H1 (cell line): ENCODE results near the gene PRICKLE2. TPM values are rescaled to one million over a fixed set of nuclear protein-coding genes. Genes with fewer than 3 reads are reported as not detected.

ENCODE experiments used
- CTCF ChIA-PET: fragments of 300-600 bp; sonication (Branson Sonifier 250); formaldehyde crosslinking; loops from one replicate; lab custom pipeline; 2021; ENCODE audit not compliant: partially characterized antibody; lab: Charles Lee
- POLR2A ChIA-PET: fragments of 300-600 bp; sonication (Branson Sonifier 250); formaldehyde crosslinking; loops from one replicate; lab custom pipeline; 2021; ENCODE audit warnings: inconsistent platforms; ENCODE audit not compliant: partially characterized antibody; lab: Charles Lee
- DNase-seq, 2 experiments: peaks; one replicate each; pipeline versions ENCODE4 v3.0.0 to v3.0.0-alpha.2; 2010 to 2022; ENCODE audit warnings: low spot score in 2 of 2, low read depth in 1 of 2, mixed read lengths in 1 of 2
- FAIRE-seq: peaks from 2 replicates; lab custom pipeline; 2011; peaks lifted over from hg19 to GRCh38; lab: Jason Lieb, UNC
- H2AFZ ChIP-seq: 2 replicates; pipeline ENCODE4 v1.8.1; 2012; ENCODE audit warnings: low read length, inconsistent platforms
- H2AK5ac ChIP-seq: 2 replicates; pipeline ENCODE4 v1.6.1; 2013; ENCODE audit warnings: low read depth, low read length
- H2BK120ac ChIP-seq: replicated peaks from 2 replicates; pipeline ENCODE3; 2013; ENCODE audit warnings: low read depth, low read length, inconsistent platforms
- H2BK12ac ChIP-seq: 2 replicates; pipeline ENCODE4 v1.6.1; 2013; ENCODE audit warnings: low read depth, low read length
- H2BK15ac ChIP-seq: 2 replicates; pipeline ENCODE4 v1.6.1; 2013; ENCODE audit warnings: low read length
- H2BK20ac ChIP-seq: 2 replicates; pipeline ENCODE4 v1.6.1; 2013; ENCODE audit warnings: low read length
- H2BK5ac ChIP-seq: 2 replicates; pipeline ENCODE4 v1.6.1; 2013; ENCODE audit warnings: low read depth, low read length
- H3K14ac ChIP-seq: 2 replicates; pipeline ENCODE4 v1.6.1; 2013; ENCODE audit warnings: inconsistent platforms; ENCODE audit not compliant: insufficient read length
- H3K18ac ChIP-seq: 2 replicates; pipeline ENCODE4 v1.6.1; 2013; ENCODE audit warnings: low read length; ENCODE audit errors: extremely low read depth
- H3K23ac ChIP-seq: 2 replicates; pipeline ENCODE4 v1.6.1; 2013; ENCODE audit warnings: inconsistent platforms; ENCODE audit not compliant: insufficient read length
- H3K23me2 ChIP-seq: 2 replicates; pipeline ENCODE4 v1.6.1; 2013; ENCODE audit warnings: low read depth, low read length
- H3K27ac ChIP-seq: 2 replicates; pipeline ENCODE4 v1.6.1; 2011; ENCODE audit warnings: low read depth, low read length, inconsistent platforms
- H3K27me3 ChIP-seq, 4 experiments: replicated peaks in 1 of 4; 1 replicate in 1 of 4; 2 replicates in 3 of 4; pipeline versions ENCODE4 v1.6.1 to v1.8.1; 2011 to 2013; ENCODE audit warnings: low read length in 3 of 4, mild to moderate bottlenecking in 3 of 4, inconsistent platforms in 2 of 4, mixed read lengths in 2 of 4, moderate library complexity in 1 of 4; ENCODE audit not compliant: control insufficient read depth in 3 of 4, insufficient read depth in 3 of 4; ENCODE audit errors: extremely low read depth in 1 of 4
- H3K36me3 ChIP-seq, 4 experiments: 2 replicates each; pipeline versions ENCODE4 v1.6.1 to v1.8.1; 2011 to 2013; ENCODE audit warnings: mild to moderate bottlenecking in 4 of 4, low read length in 3 of 4, moderate library complexity in 2 of 4, control low read depth in 1 of 4, inconsistent platforms in 1 of 4; ENCODE audit not compliant: insufficient read depth in 4 of 4, control insufficient read depth in 2 of 4
- H3K4ac ChIP-seq: replicated peaks from 2 replicates; pipeline ENCODE3; 2013; ENCODE audit warnings: low read length, low read depth, mixed read lengths, inconsistent platforms; ENCODE audit not compliant: insufficient read length
- H3K4me1 ChIP-seq, 4 experiments: replicated peaks in 1 of 4; 1 replicate in 1 of 4; 2 replicates in 3 of 4; pipeline versions ENCODE4 v1.6.1 to v1.8.1; 2011 to 2013; ENCODE audit warnings: low read length in 3 of 4, inconsistent platforms in 2 of 4, mixed read lengths in 1 of 4; ENCODE audit not compliant: insufficient read depth in 4 of 4, control insufficient read depth in 3 of 4
- H3K4me2 ChIP-seq, 2 experiments: 2 replicates each; pipeline versions ENCODE4 v1.6.1 to v1.8.1; 2011 to 2013; ENCODE audit warnings: low read depth in 2 of 2, low read length in 2 of 2, control low read depth in 1 of 2, inconsistent platforms in 1 of 2, mild to moderate bottlenecking in 1 of 2; ENCODE audit not compliant: insufficient read depth in 1 of 2
- H3K4me3 ChIP-seq, 4 experiments: fragments of 200-600, 300-600 bp in 1 of 4; sonication (generic), shearing (Covaris generic), sonication (Bioruptor Twin) in 1 of 4; 2 replicates each; pipeline versions ENCODE4 v1.5.1 to v1.8.1; 2011 to 2016; ENCODE audit warnings: low read length in 4 of 4, low read depth in 3 of 4, control low read depth in 2 of 4, inconsistent platforms in 2 of 4, mild to moderate bottlenecking in 2 of 4, mixed read lengths in 1 of 4, moderate library complexity in 1 of 4; ENCODE audit not compliant: insufficient read depth in 2 of 4; ENCODE audit errors: extremely low read depth in 1 of 4
- H3K56ac ChIP-seq: replicated peaks from 2 replicates; pipeline ENCODE3; 2013; ENCODE audit warnings: low read depth, mild to moderate bottlenecking, mixed read lengths, low read length, inconsistent platforms; ENCODE audit not compliant: insufficient read length
- H3K79me1 ChIP-seq: 2 replicates; pipeline ENCODE4 v1.6.1; 2013; ENCODE audit warnings: low read depth, low read length, control low read depth
- H3K79me2 ChIP-seq, 2 experiments: 2 replicates each; pipeline versions ENCODE4 v1.6.1 to v1.8.1; 2012 to 2013; ENCODE audit warnings: low read length in 2 of 2, mild to moderate bottlenecking in 2 of 2, inconsistent platforms in 1 of 2; ENCODE audit not compliant: insufficient read depth in 2 of 2, control insufficient read depth in 1 of 2
- H3K9ac ChIP-seq, 4 experiments: replicated peaks in 1 of 4; 1 replicate in 1 of 4; 2 replicates in 3 of 4; pipeline versions ENCODE4 v1.6.1 to v1.8.1; 2011 to 2013; ENCODE audit warnings: low read depth in 3 of 4, low read length in 3 of 4, control low read depth in 2 of 4, mild to moderate bottlenecking in 2 of 4, moderate library complexity in 2 of 4, inconsistent platforms in 1 of 4; ENCODE audit errors: extremely low read depth in 1 of 4
- H3K9me3 ChIP-seq, 2 experiments: 2 replicates each; pipeline versions ENCODE4 v1.6.1 to v1.8.1; 2012 to 2013; ENCODE audit warnings: mild to moderate bottlenecking in 2 of 2, moderate library complexity in 2 of 2, control low read depth in 1 of 2, inconsistent platforms in 1 of 2, low read depth in 1 of 2, low read length in 1 of 2, mixed read lengths in 1 of 2; ENCODE audit not compliant: insufficient read depth in 2 of 2
- H4K20me1 ChIP-seq, 2 experiments: replicated peaks in 1 of 2; 2 replicates each; pipeline versions ENCODE3 to v1.8.1; 2011 to 2013; ENCODE audit warnings: inconsistent platforms in 2 of 2, low read length in 2 of 2, mild to moderate bottlenecking in 1 of 2; ENCODE audit not compliant: insufficient read depth in 2 of 2, control insufficient read depth in 1 of 2
- H4K5ac ChIP-seq: 2 replicates; pipeline ENCODE4 v1.6.1; 2013; ENCODE audit warnings: low read length, low read depth, mixed read lengths, inconsistent platforms; ENCODE audit not compliant: insufficient read length
- H4K8ac ChIP-seq: 2 replicates; pipeline ENCODE4 v1.8.0; 2013; ENCODE audit warnings: mild to moderate bottlenecking, moderate library complexity, low read length, inconsistent platforms; ENCODE audit not compliant: insufficient read depth; ENCODE audit errors: extremely low read depth
- H4K91ac ChIP-seq: replicated peaks from 2 replicates; pipeline ENCODE3; 2013; ENCODE audit warnings: low read length, mixed read lengths, inconsistent platforms; ENCODE audit not compliant: insufficient read length
- CEBPB ChIP-seq: IDR thresholded peaks from 2 replicates; pipeline ENCODE4 v1.6.1; 2012; ENCODE audit warnings: low read depth, low read length
- FOSL1 ChIP-seq: IDR thresholded peaks from 2 replicates; pipeline ENCODE4 v1.6.1; 2011; ENCODE audit warnings: mild to moderate bottlenecking, low read depth, low read length, moderate library complexity; ENCODE audit not compliant: insufficient read depth
- GABPA ChIP-seq: IDR thresholded peaks from 2 replicates; pipeline ENCODE4 v1.6.1; 2011; ENCODE audit warnings: mild to moderate bottlenecking, low read length, moderate library complexity, borderline replicate concordance; ENCODE audit not compliant: insufficient read depth
- KDM1A ChIP-seq: fragments of 200-600, 300-600 bp; sonication (generic); IDR thresholded peaks from 2 replicates; pipeline ENCODE4 v1.7.1; 2016; ENCODE audit warnings: mild to moderate bottlenecking, low read length, borderline replicate concordance
- MAFK ChIP-seq: IDR thresholded peaks from 2 replicates; pipeline ENCODE4 v1.6.1; 2012; ENCODE audit warnings: low read depth, mild to moderate bottlenecking, improper control_type of control experiment, low read length
- PHF8 ChIP-seq: fragments of 200-600 bp; sonication (generic); conservative IDR thresholded peaks from 2 replicates; pipeline ENCODE4 v1.7.1; 2012; ENCODE audit warnings: low read depth, mild to moderate bottlenecking, inconsistent platforms, low read length, moderate library complexity
- POLR2AphosphoS5 ChIP-seq: IDR thresholded peaks from 2 replicates; pipeline ENCODE4 v1.6.1; 2011; ENCODE audit warnings: low read depth, low read length
- RAD21 ChIP-seq, 2 experiments: IDR thresholded peaks in 1 of 2; conservative IDR thresholded peaks in 1 of 2; 2 replicates each; pipeline ENCODE4 v1.6.1; 2011; ENCODE audit warnings: low read depth in 2 of 2, low read length in 2 of 2, improper control_type of control experiment in 1 of 2, inconsistent platforms in 1 of 2, mild to moderate bottlenecking in 1 of 2, moderate library complexity in 1 of 2
- RNF2 ChIP-seq: fragments of 200-900, 300-1000 bp; sonication (generic); IDR thresholded peaks from 2 replicates; pipeline ENCODE4 v1.7.1; 2016; ENCODE audit warnings: borderline replicate concordance, low read depth, mild to moderate bottlenecking, antibody characterized with exemption, low read length; ENCODE audit not compliant: poor library complexity, severe bottlenecking; ENCODE audit errors: missing control alignments
- RXRA ChIP-seq: IDR thresholded peaks from 2 replicates; pipeline ENCODE4 v1.6.1; 2011; ENCODE audit warnings: low read depth, mild to moderate bottlenecking, low read length, moderate library complexity; ENCODE audit not compliant: insufficient read depth
- SRF ChIP-seq: IDR thresholded peaks from 2 replicates; pipeline ENCODE4 v1.6.1; 2011; ENCODE audit warnings: mild to moderate bottlenecking, low read depth, low read length, moderate library complexity
- TCF12 ChIP-seq: IDR thresholded peaks from 2 replicates; pipeline ENCODE4 v1.6.1; 2011; ENCODE audit warnings: low read depth, mild to moderate bottlenecking, low read length
- YY1 ChIP-seq: IDR thresholded peaks from 2 replicates; pipeline ENCODE4 v1.6.1; 2011; ENCODE audit warnings: low read depth, mild to moderate bottlenecking, low read length
- ZNF274 ChIP-seq: IDR thresholded peaks from 2 replicates; pipeline ENCODE4 v1.7.0; 2012; ENCODE audit warnings: low read length, borderline replicate concordance; ENCODE audit errors: extremely low read depth
- WGBS, 2 experiments: shearing (Covaris generic) in 1 of 2; methylation state at CpG; one replicate each; pipeline versions ENCODE4 v1.1.6 to v1.1.7; 2013 to 2015; ENCODE audit warnings: low lambda C conversion rate in 2 of 2, mixed read lengths in 2 of 2, inconsistent platforms in 1 of 2, low coverage in 1 of 2, missing lambda C conversion rate in 1 of 2; ENCODE audit not compliant: insufficient replicate concordance in 2 of 2, insufficient coverage in 1 of 2, insufficient read length in 1 of 2; ENCODE audit errors: extremely low coverage in 1 of 2, missing lambda C conversion rate in 1 of 2; 5-methylcytosine and 5-hydroxymethylcytosine counted together
- polyA plus RNA-seq, 7 experiments: library from polyadenylated mRNA; depleted of rRNA in 3 of 7; stranded (reverse) in 5 of 7; unstranded in 2 of 7; fragments of >200 nt in 5 of 7; fragments of 200-250 nt in 2 of 7; gene quantifications; 1 replicate in 5 of 7; 2 replicates in 1 of 7; 4 replicates in 1 of 7; pipeline versions ENCODE4 v1.2.1 to v1.2.3, GENCODE V29; 2011 to 2013; ENCODE audit warnings: missing spikeins in 2 of 7, mixed read lengths in 2 of 7
- total RNA-seq: library from RNA; stranded (reverse); fragmentation: NEBNext Ultra II Directional; extraction: Animal tissue kit (Norgen Biotek cat#: 25700); gene quantifications from 2 replicates; pipeline ENCODE4 v1.2.1, GENCODE V29; 2021

PRICKLE2 gene
- total and polyA plus RNA-seq, 2 of the 8 experiments (the other 6 are each of a cell fraction or from before 2014, with no cell fraction given): 2.9 to 8.0 TPM

DNA sequence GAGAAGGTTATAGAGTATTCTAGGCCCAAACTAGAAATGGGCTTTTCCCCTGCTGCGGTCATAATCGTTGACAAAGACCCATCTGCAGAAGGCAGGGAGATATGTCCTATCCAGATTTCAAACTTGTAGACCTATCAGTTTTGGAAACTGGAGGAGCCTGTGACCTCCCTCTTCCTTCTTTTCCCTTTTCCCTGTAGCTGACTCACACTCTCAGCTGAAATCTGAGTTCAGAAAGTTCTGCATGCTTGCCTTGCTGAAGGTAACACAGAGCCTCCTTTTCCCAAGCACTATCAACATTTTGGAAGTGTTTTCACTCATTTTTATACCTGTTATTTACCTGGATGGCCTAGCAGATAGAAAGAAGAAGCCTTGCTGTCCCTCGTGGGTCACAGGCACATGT, 142.9 kb downstream of the PRICKLE2 start:
- no peak overlapping the region for H4K91ac ChIP-seq
- H2BK15ac ChIP-seq: no peak overlapping the region
- H3K23ac ChIP-seq: no peak overlapping the region
- H4K20me1 ChIP-seq: no peaks in the 10 kb centered on the region
- no peak overlapping the region for H2BK5ac ChIP-seq
- H4K5ac ChIP-seq: no peak overlapping the region
- H3K27ac ChIP-seq: no peak overlapping the region
- H2BK120ac ChIP-seq: no peak overlapping the region
- no peak for DNase-seq
- H3K23me2 ChIP-seq: no peaks in the 10 kb centered on the region
- H3K18ac ChIP-seq: no peak overlapping the region
- no peaks in the 10 kb centered on the region for H3K27me3 ChIP-seq
- H3K4me3 ChIP-seq: no peak overlapping the region
- no peaks in the 10 kb centered on the region for H3K9me3 ChIP-seq
- H2BK12ac ChIP-seq: no peak overlapping the region
- no peak overlapping the region for H3K4me2 ChIP-seq
- no peak overlapping the region for H4K8ac ChIP-seq
- no peak overlapping the region for H3K9ac ChIP-seq
- H2AFZ ChIP-seq: no peak overlapping the region
- no peak overlapping the region for H2AK5ac ChIP-seq
- no peak overlapping the region for H3K14ac ChIP-seq
- H3K79me2 ChIP-seq: no peaks in the 10 kb centered on the region
- no peak overlapping the region for H3K4ac ChIP-seq
- no peak overlapping the region for H2BK20ac ChIP-seq
- H3K4me1 ChIP-seq: peaks cover 0 to 14% (median 13%) of the 10 kb centered on the region in 4 experiments; a peak in 3 of 7 replicates
- H3K56ac ChIP-seq: no peak overlapping the region
- no peaks in the 10 kb centered on the region for H3K79me1 ChIP-seq
- WGBS, 2 experiments: 87% methylated on average over 3 of the region's 3 CpGs; no CpG with 5 or more reads in 1 of the 2 experiments
- FAIRE-seq: no peak
- no peaks in the 10 kb centered on the region; a peak in 1 of 8 replicates for H3K36me3 ChIP-seq
- CTCF ChIA-PET: no interaction called here
- POLR2A ChIA-PET: interaction anchor here (1.0 to 1.1 kb wide), 2 partner anchors 9 to 24 kb away, joined by 3 to 4 read pairs; no protein-coding TSS in a partner anchor
- TF ChIP-seq ZNF274 (no peak), FOSL1 (no peak), YY1 (no peak), RNF2 (no peak), CEBPB (no peak), PHF8 (no peak), KDM1A (no peak), TCF12 (no peak), RAD21 (IDR thresholded peaks at IDR 0.05 in 1 of 2, conservative IDR thresholded peaks at IDR 0.05 in 1 of 2; ENCODE audit: low read depth in 2 of 2, low read length in 2 of 2) (no peak), RXRA (no peak), MAFK (no peak), GABPA (no peak), POLR2AphosphoS5 (no peak), SRF (no peak)
